KOPT-K1 (cell line): ENCODE data around the gene KCNAB3.

Source experiments
- H3K27ac ChIP-seq: fragments of 200-600 bp; sonication (generic); 2 replicates; pipeline ENCODE4 v1.5.1; 2016; ENCODE audit warnings: antibody characterized with exemption, mild to moderate bottlenecking, low read depth, low read length; ENCODE audit not compliant: poor library complexity, severe bottlenecking
- H3K36me3 ChIP-seq: fragments of 200-600 bp; sonication (generic); 2 replicates; pipeline ENCODE4 v1.5.1; 2017; ENCODE audit warnings: antibody characterized with exemption, mild to moderate bottlenecking, low read length, moderate library complexity; ENCODE audit not compliant: insufficient read depth
- H3K9me3 ChIP-seq: fragments of 200-600 bp; sonication (generic); 2 replicates; pipeline ENCODE4 v1.5.1; 2017; ENCODE audit warnings: antibody characterized with exemption, low read length, mild to moderate bottlenecking; ENCODE audit not compliant: insufficient read depth, poor library complexity, severe bottlenecking

KCNAB3 gene

DNA sequence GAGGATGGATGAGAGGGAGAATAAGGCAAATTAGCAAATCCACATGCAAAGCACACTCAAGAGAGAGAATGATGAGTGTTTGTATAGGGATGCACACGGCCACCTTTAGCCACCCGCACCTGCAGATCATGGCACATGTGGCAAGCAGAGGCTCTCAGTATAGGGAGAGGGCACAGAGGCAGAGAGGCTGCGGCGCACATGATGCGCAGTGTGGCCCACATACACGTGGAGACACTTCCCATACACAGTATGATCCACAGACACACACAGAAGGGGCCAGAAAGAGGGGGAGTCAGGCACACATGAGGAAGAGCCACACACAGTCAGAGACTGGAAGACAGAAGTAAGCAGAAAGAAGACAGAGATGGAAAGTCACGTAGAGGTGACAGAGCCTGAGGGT lies 47.6 kb downstream of the KCNAB3 start:
- H3K9me3 ChIP-seq = no peaks in the 10 kb centered on the region
- H3K36me3 ChIP-seq = 0 out of 2 replicates have a peak, but pooled peaks cover 5% of the 10 kb centered on the region
- H3K27ac ChIP-seq = no peak overlapping the region

DNA sequence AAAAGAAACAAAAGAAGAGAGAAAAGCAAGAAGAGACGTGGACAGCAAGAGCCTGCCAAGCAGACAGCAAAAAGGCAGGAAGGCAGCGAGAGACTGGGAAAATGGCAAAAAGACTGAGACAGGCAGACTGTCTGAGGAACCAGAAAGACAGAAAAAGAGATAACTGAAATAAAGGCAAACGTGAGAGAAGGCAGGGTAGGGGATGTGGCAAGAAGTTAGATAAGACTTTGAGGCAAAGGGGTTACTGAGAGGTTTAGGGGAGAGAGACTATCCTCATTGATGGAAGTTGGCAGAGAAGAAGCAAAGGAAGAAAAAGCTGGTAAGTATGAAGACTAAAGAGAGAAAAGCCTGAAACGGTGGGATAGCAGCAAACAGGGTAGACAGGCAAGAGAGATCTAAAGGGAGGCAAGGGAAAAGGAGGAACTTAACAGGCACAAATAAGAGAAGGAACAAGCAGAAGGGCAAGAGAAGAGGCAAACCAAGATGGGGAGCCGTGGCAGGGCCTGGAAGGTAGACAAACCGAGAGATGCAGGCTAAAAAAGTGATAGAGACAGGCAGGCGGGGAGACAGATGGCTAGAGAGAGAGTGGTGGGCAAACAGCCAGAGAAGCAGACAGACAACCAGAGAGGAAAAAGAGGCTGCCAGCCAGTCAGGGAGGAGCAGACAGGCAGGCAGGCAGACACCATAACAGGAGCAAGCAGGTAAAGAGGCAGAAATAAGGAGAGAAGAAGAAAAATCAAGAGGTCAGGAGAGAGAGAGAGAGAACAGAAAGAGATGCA lies 48.2 kb downstream of the KCNAB3 start:
- no peaks in the 10 kb centered on the region for H3K9me3 ChIP-seq
- 0 out of 2 replicates have a peak, but pooled peaks cover 5% of the 10 kb centered on the region for H3K36me3 ChIP-seq
- H3K27ac ChIP-seq = no peak overlapping the region

DNA sequence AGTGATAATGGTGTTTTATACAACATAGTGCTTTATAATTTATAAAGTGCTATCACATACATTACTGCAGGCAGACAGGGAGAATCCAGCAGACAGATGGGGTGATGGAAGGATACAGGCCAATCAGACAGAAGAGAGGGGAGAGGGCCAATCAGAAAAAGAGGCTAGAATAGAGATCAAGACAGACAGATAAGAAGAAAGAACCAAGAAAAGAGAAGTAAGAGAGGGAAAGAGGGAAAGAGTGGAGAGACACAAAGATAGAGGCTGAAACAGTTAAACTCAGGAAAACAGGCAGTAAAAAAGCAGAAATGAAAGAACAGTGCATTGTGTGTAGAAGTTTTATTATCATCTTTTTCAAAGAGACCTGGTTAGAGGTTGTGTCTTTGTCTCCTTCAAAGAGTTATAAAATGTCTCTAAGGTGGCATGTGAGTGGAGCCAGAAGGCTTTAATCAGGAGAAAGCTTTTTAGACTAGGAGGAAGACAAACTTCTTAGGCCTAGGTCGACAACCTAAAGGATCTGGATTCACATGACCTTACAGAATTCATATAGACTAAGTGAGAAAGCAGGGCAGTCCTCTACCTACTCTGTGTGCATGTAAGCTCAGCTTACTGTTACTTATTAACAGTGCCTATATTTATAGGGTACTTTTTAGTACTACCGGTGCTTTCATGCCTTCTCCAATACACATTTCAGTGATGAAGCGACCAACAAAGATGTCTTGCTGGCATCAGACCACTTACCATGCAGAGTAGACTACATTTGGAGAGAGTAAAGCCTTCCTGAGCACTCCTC lies 49.4 kb downstream of the KCNAB3 start:
- 0 out of 2 replicates have a peak, but pooled peaks cover 5% of the 10 kb centered on the region for H3K36me3 ChIP-seq
- H3K27ac ChIP-seq = no peak overlapping the region

DNA sequence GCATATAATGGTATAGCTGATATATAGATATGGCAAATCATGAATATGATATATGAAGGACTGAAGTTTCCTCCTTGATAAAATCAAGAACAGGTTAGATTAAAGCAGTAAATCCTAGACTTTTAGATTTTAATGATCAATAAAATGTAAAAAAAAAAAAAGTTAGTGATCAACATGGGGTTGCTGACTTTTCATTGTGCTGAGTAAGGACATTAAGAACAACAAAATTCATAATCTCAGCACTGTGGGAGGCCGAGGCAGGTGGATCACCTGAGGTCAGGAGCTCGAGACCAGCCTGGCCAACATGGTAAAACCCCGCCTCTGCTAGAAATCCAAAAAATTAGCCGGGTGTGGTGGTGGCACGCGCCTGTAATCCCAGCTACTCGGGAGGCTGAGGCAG lies 51.4 kb downstream of the KCNAB3 start:
- Histone ChIP-seq H3K9me3 (no peaks in the 10 kb centered on the region), H3K27ac (no peak overlapping the region), H3K36me3 (0 out of 2 replicates have a peak, but pooled peaks cover 5% of the 10 kb centered on the region)

More for the DNA sequence above, 49.4 kb downstream of the KCNAB3 start:
- H3K9me3 ChIP-seq = no peaks in the 10 kb centered on the region

DNA sequence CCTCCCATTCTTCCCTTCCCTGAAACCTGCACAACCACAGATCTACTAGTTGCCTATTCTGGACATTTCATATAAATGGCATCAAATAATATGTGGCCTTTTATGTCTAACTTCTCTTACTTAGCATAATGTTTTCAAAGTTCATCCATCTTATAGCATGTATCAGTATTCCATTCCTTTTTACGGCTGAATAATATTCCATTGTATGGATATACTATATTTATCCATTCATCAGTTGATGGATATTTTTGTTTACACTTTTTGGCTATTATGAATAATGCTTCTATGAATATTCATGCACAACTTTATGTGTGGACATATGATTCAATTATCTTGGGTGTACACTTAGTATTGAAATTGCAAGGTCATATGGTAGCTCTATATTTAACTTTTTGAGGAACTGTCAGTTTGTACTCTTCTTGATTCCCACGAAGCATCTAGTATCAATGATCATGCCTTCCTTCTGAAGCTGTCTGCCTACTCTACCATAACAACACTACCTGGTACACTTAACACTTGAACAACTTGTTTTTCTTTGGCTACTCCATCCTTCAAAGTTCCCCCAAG lies 53.8 kb downstream of the KCNAB3 start:
- H3K9me3 ChIP-seq = no peaks in the 10 kb centered on the region
- 0 out of 2 replicates have a peak, but pooled peaks cover 5% of the 10 kb centered on the region for H3K36me3 ChIP-seq
- no peak overlapping the region for H3K27ac ChIP-seq

DNA sequence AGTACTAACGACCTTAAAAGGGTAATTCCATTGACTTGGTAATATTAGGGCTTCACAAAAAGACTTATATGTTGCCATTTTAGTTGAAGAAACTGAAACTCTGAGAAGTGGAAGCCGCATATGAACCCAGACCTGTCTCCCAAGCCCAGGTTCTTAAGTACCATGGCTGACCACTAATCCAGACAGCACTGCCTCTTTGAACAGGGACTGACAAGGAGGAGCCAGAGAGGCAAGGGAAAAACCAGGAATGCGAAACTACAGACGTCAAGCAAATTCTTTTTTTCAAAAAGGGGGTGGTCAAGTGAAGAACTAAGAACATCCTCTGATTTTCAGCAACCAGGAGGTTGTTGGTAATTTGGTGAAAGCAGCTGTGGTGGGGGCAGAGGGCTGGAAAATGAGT lies 56.6 kb downstream of the KCNAB3 start:
- Histone ChIP-seq H3K9me3 (no peaks in the 10 kb centered on the region), H3K36me3 (no peaks in the 10 kb centered on the region), H3K27ac (no peak overlapping the region)
